SK-N-DZ (cell line): ENCODE measurements around the gene SEC14L1.
"Not testable (repeated sequence)": the region's sequence is repeated elsewhere in the genome, so short reads cannot be mapped to it uniquely, and the experiment has no call there.

ENCODE experiments used
- DNase-seq: peaks from one replicate; pipeline ENCODE4 v3.0.0-alpha.2; 2015; ENCODE audit warnings: low spot score

SEC14L1 gene

DNA sequence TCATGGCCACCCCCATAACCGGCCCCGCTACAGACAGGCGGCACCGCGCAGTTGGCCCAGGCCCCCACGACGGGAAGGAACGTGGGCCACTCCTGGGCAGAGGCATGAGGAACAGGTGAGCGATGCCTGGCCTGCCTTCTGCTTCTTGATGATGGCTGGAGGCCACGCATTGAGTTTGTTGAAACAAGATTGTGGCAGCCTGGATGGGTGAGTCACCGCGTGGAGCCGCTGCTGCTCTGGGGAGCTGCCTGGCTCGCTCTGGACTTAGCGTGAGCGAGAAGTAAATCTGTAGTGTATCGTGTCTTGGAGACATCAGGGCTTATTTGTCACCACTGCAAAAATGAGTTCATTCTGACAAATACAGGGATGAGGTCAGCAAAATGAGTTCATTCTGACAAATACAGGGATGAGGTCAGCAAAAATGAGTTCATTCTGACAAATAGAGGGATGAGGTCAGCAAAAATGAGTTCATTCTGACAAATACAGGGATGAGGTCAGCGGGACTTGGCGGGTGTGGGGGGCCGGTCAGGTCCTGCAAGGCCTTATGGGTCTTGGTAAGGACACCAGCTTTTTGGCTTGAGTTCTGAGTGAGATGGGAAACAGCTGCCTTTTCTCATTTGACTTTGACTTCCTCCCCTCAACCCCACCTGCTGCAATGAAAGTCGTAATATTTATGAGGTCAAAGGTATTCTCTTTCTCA lies 93.0 kb downstream of the SEC14L1 start:
- no peak for DNase-seq

DNA sequence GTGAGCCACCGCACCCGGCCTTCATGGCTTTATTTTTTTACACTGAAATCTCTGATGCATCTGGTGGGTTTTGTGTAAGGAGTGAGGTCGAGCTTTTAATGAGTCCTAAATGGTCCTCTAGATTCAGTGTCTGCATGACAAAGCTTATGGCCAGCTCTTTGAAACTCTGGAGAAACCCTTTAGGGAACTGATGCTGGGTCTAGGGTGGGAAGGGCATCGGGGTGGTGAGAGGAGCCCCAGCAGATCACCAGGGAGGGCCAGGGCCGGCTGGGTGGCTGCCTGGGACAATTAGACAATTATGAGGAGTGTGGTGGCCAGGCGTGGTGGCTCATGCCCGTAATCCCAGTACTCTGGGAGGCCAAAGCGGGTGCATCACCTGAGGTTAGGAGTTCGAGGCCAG lies 93.9 kb downstream of the SEC14L1 start:
- DNase-seq, result no peak

DNA sequence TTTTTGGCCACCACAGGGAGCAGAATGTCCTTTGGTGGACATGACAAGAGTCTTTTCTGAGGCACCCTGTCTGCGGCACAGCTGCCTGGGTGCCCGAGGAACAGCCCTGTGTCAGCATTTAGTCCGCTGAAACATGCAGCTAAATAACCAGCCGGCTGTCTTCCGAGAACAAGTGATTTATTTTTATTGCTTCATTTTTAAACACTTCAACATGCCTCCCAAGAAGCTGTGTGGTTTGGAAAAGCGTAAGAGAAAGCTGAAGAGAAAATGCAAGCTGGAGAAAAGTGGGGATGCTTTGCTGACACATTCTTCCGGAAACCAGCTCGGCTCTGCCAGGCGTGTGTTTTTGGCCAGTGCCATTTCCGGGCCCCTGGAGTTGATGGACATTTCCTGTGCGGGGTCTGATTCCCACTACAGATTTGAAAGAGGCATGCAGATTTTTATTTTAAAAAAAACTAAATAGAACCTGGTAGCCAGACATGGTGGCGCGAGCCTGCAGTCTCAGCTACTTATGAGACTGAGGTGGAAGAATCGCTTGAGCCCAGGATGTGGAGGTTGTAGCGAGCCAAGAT lies 94.7 kb downstream of the SEC14L1 start:
- no peak for DNase-seq

DNA sequence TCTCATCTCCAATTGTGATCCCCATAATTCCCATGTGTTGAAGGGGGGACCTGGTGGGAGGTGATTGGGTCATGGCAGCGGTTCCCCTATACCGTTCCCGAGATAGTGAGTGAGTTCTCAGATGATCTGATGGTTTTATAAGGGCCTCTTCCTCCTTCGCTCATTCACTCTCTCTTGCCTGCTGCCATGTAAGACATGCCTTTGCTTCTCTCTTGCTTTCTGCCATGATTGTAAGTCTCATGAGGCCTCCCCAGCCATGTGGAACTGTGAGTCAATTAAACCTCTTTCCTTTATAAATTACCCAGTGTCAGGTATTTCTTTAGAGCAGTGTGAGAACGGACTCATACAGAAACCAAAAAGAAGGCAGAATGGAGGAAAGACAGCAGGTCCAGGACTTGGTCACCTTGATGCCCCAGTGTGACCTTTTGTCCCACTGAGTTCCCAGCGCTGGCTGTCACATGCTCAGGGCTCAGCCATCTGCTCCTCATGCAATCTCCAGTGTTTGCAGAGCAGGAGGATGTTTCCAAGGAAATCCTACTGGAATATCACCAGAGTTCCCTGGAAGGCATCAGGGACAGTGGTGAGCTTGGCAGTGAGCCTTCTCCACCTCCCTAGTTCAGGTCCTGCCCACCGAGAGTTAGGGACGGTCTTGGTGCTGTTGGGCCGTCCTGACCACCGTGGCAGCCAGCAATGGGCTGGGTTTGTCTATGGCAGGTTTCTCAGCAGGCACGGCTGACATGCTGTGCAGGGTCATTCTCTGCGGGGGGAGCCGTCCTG lies 96.7 kb downstream of the SEC14L1 start:
- DNase-seq, result no peak

DNA sequence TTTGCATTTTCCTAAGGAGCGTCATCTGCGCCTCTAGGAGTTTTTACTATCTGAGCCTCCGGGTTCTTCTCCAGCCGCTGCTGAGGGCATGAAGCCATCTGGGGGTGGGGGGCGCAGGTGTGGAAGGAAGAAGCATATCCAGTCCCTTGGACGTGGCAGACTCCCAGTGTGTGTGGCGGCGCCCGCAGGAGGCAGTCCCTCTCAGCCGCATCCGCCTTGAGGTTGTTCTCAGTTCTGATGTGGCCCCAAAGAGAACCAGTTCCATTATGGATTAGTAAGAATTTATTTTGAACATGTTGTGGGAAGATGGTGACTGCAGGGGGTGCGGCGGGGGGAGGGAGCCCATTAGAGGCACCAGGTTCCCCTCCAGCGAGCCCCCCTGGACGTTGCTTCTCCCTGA lies 100.2 kb downstream of the SEC14L1 start:
- DNase-seq, result no peak

DNA sequence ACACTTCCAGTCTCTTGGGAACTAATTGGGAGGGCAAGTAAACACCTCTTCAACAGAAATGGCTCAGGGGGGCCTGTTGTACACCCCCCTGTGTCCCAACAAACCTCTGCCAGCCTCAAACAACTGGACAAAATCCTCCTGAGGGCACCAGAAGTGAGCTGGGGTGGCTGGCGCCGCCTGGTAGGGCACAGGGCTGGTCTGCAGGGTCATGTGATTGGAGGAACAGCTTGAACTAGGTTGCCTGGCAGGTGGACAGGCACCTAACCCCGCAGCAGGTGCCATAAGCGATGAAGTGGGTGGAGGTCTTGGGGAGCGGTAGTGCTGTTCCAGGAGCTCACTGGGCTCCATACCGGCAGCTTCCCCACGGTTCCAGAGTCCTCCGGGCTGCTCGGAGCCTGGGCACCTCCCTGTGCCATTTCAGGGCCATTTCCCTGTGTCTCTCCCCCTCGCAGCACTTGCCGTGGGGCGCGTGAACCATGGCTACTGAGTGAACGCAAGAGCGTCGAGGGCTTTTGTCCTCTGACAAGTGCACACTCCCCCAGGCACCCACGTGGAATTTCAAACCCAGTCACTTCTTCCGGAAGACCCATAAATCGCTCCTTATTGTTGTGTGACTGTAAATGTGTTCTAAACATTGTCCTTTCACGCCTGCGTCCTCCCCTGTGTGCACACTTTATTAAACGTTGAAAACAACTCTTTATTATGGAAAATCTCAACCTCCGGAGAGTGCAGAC lies 101.5 kb downstream of the SEC14L1 start:
- DNase-seq, result no peak

DNA sequence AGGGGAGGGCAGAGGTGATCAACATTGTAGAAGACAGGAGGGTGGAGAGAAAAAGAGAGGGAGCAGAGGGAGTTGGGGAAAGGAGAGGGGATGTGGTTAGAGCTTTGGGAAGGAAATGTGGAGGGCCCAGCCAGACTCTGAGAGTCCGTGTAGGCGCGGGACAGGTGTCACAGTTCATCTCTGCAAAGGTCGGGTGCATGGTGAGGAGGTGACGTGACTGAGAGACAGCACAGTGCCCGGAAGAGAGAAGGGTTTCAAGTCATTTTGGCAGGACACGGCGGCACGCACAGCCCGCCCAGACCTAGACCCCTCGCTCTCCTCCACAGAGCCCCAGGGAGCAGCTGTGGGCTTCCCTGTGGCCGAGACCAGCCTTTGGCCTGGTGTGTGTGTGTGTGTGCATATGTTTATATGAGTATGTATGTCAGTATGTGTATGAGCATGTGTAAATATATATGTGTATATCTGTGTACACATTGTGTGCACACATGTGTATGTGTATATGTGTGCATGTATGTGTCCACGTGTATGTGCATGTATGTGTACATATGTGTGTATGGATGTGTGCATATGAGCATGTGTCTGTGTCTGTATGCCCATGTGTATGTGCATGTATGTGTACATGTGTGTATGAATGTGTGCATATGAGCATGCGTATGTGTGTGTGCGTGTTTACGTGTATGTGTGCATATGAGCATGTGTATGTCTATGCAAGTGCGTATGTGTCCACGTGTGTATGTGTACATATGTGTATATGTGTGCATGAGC lies 104.6 kb downstream of the SEC14L1 start:
- no peak for DNase-seq

DNA sequence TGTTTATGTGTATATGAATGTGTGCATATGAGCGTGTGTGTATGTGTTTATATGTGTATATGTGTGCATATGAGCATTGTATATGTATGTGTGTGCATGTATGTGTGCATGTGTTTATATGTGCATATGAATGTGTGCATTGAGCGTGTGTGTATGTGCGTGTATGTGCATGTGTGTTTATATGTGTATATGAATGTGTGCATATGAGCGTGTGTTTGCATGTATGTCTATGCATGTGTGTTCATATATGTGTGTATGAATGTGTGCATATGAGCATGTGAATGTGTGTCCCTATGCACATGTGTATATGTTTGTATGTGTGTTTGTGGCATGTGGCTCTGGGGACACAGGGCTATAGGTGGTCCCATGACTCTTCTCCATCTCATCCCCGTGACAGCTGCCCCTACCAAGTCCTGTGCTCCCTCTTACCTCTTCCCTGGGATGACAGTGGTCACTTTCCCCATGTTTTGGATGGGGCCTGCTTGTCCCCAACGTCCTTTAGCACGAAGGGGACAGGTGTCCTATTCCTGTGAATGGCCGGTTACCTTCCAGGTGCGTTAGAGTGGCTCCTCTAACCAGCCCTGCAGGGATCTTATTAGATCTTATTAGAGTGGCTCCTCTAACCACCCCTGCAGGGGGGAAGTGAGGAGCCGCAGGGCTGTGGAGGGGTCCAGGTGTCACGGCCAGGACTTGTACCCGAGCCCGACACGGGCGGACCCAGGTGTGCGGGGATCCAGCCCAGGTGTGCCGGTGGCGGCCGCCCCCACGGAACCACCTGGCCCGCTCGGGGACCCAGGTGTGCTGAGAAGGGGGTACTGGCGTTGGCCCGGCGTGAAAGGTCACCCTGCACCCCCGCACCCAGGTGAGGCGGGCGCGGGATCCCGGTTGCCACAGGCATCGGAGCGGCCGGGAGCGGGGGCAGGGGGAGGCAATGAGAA lies 105.6 kb downstream of the SEC14L1 start:
- no peak for DNase-seq

DNA sequence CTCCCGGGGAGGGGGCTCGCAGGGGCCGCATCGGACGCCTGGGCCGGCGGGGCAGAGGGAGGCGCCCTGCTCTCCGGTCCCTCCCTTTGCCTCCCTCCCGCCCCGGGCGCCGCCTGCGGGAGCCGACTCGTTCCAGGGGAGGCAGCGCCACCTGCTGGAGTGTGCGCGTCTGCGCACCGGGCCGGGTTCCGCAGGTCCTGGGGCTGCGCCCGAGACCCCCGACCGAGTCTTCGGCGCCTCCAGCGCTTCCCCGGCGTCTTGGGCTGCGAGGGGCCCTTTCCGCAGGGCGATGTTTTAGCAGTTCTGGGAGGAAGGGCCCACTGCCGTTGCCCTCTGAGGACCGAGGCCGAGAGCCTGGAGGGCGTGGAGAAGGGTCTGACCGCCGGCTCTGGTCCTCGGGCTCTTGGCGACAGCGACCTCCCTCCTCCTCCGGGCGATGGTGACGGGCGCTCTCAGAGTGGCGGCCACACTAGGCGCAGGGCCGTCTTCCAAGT lies 106.3 kb downstream of the SEC14L1 start:
- DNase-seq, result peak; percentile 80

DNA sequence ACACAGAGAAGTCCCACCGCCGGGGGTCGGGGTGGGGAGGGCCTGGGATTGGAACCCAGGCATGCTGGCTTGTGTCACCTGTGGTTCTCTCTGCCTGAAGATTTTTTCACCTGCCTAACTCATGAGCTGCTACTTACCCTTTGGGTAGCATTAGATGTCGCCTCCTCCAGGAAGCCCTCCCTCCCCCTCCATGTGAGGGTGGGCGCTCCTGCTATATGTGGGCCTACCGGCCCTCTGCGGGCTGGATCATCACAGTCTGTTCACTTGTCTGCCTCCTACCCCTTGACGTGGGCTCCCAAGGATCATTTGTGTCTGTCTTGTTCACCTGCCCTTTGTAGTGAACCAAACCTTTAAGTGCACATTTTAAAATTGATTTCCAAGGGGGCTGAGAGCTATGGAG lies 106.8 kb downstream of the SEC14L1 start:
- no peak for DNase-seq

DNA sequence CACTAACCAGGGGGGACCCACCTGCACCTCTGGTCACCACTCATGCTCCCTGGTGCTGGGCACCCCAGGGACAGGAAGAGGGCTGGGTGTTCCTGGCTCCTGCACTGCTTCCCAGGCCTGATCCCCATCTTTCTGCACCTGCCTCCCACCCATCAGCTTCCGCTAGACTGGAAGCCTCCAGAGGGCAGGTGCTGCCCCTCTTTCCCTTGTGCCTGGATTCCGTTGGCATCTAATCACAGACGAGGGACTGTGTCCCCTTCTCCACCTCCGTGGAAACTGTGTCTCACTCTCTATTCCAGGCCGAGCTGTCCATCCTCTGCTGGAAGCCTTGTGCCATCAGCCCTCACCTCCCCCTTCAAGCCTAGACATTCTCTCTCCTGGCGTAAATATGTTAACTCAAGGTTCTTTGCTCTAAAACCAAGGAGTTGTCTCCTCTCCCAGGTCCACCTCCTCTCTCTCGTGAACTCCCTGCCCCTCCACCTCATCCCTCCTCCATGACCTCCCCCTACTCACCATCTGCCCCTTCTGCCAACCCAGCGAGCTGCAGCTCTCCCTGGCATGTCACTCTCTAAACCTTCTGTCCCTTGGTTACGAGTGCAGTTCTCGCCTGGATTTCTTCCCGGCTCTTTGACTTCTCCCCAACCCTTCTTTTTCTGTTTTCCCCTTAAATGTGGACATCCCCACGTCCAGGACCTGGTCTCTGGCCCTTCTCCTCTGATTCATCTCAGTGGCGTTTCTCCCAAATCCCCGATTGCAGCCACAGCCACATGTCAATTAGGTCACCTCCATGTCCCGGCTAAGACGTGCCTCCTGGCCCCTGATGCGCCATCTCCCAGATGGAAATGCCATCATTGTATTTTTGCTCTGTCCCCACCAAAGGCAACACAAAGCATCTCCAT lies 107.7 kb downstream of the SEC14L1 start:
- DNase-seq, result no peak

DNA sequence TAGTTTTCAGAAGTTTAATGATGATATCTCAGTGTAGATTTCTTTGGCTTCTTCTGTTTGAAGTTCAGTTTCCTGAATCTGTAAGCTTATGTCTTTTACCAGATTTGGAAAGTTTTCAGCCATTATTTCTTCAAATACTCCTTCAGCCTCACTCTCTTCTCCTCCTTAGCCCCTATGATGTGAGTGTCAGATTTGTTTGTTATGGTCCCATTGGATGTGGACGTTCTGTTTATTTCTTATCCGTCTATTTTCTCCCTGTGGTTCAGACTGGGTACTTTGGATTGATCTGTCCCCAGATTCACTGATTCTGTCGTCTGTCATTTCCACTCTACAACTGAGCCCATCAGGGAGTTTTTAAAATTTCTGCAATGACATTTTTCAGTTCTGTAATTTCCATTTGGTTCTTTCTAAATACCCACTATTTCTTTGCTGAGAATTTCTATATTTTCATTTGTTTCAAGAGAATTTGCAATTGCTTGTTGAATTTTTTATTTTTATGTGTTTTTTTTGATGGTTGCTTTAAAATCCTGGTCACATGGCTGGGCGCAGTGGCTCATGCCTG lies 110.9 kb downstream of the SEC14L1 start:
- DNase-seq, result no peak

DNA sequence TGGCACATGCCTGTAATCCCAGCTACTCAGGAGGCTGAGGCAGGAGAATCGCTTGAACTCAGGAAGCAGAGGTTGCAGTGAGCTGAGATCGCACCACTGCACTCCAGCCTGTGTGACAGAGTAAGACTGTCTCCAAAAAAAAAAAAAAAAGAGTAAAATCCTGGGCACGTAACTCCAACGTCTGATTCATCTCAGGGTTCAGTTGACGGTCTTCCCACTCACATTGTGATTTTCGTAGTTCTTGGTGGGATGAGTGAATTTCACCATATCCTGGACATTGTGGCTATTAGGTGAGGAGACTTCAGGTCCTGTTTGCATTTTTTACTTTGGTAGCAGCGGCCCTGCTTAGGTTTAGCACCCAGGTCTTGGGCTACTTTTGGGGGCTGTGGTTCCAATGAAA lies 111.5 kb downstream of the SEC14L1 start:
- not testable (repeated sequence) for DNase-seq

DNA sequence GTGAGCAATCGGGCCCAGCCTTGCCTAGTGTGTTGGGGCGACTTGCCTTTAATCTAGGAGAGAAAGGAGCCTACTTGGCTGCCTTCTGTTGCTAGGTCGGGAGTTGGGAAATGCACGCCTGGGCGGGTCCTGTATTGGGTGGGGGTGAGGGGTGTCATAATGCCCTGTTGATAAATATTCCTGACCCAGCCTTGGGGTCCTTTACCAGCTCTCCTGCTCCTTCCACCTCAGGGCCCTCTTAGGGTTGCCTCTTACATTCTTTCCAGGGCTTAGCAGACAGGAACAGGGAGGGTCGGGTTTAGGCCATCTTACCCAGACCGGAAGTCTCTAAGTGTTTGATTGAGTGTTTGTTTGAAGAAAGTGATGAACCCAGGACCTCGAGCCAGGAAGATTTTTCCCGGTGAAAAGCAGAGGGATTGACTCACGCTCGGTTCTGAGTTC lies 112.9 kb downstream of the SEC14L1 start:
- DNase-seq, result no peak

DNA sequence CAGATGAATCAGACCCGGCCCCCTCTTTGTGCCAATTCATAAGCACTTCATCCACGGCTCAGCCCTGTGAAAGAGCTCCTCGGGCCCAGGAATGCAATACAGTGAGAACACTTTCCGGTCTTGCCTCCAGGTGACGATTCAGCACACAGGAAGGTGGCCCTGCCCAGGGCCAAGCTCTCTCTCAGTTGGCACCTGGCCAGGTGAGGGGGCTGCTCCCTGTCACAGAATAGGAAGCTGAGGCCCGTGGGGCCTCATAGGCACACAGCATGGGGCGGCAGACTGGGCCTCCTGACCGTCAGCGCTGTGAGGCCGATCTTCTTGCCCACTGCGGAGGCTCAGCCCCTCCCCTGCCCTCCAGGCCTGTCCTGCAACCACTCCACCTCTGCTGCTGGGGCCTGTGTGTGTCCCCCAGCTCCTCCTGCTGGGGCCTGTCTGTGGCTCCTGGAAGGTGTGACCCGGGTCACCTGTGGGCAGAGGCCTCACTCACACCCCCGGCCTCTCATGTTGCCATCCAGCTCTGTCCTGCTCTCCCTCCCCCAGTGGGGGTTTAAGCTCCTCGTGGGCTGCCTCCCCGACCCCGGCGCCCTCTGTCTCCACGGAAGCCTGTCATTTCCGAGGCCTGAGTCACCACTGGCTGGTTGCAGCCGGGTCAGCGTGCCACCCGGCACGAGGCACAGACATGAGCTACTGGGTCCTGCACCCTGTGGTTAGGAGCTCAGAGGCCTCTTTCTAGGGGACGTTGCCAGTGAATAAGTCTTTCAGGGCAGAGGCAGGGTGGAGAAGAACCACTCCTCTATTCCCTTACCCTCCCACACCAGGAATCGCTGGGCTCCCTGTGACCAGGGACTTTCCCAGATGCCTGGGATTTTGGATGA lies 114.4 kb downstream of the SEC14L1 start:
- no peak for DNase-seq

DNA sequence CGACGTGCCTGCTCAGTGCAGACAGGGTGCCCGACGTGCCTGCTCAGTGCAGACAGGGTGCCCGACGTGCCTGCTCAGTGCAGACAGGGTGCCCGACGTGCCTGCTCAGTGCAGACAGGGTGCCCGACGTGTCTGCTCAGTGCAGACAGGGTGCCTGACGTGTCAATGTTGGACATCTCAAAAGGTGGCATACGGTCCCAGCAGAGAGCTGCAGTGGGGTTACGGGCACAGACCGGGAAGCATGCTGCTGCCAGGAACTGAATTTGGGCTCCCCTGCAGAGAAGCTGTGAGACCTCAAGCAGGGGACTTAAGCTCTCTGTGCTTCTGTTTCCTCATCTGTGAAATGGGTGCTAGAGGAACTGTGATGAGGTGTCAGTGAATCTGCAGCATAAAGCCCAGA lies 115.2 kb downstream of the SEC14L1 start:
- not testable (repeated sequence) for DNase-seq

DNA sequence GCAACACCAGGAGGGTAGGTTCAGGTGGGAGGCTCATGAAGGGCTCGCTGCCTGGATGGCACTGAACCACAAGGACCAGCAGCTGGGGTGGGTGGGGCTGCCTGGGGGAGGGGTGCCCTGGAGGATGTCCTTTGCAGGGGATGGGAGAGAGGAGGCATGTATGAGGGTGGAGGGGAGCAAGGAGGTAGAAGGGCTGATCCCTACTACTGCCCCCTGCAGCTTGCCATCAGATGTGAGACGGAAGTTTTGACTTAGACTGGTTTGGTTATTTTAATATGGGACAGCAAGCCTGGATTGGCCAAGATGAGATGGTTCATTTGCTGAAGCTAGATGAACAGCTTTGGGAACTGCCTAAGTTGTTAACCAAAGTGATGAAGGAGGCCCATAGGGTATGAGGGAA lies 115.9 kb downstream of the SEC14L1 start:
- DNase-seq, result no peak

DNA sequence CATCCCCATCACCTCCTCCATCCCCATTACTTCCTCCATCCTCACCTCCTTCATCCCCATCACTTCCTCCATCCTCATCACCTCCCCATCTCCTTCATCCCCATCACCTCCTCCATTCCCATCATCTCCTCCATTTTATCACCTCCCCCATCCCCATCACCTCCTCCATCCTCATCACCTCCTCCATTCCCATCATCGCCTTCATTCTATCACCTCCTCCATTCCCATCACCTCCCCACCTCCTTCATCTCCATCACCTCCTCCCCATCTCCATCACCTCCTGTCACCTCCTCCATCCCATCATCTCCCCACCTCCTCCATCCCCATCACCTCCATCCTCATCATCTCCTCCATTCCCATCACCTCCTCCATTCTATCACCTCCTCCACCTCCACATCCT lies 116.4 kb downstream of the SEC14L1 start:
- no peak for DNase-seq
